ENCODE results near the gene CT45A7.
"Not testable (repeated sequence)": the region's sequence is repeated elsewhere in the genome, so short reads cannot be mapped to it uniquely, and the experiment has no call there.

Gene CT45A7

GRCh38 chrX:135837180-135837579 is at the start of gene CT45A7:
Gene CT45A7 (minus strand): TSS chrX:135837280. CDS start chrX:135833533, 3,747 bp downstream.
- DNase-seq (ENCODE audit: low read depth, low spot score) = not testable (repeated sequence)

- not testable (repeated sequence) for DNase-seq (ENCODE audit: low read depth, low spot score)
Observed at GRCh38 chrX:135882741-135883140, 45.7 kb upstream of the CT45A7 start.

GRCh38 chrX:135871712-135872111 is 34.6 kb upstream of the CT45A7 start, which contains the start of gene CT45A9:
Gene CT45A9 (minus strand): TSS chrX:135871812. CDS start chrX:135868061, 3,751 bp downstream.
- not testable (repeated sequence) for DNase-seq (ENCODE audit: low read depth, low spot score)

- not testable (repeated sequence) for DNase-seq (ENCODE audit: low read depth, low spot score)
Observed at GRCh38 chrX:135854438-135854837, 17.4 kb upstream of the CT45A7 start, which contains the start of gene CT45A8. Gene CT45A8 (minus strand): TSS chrX:135854538. CDS start chrX:135850783, 3,755 bp downstream.

- not testable (repeated sequence) for DNase-seq (ENCODE audit: low read depth, low spot score)
Observed at GRCh38 chrX:135819912-135820311, 17.2 kb downstream of the CT45A7 start, which contains the start of gene CT45A2. Gene CT45A2 (minus strand): TSS chrX:135820012. CDS start chrX:135816265, 3,747 bp downstream.

- DNase-seq (ENCODE audit: low read depth, low spot score) = not testable (repeated sequence)
Observed at GRCh38 chrX:135802687-135803086, 34.4 kb downstream of the CT45A7 start, which contains the start of gene CT45A6. Gene CT45A6 (minus strand): TSS chrX:135802787. CDS start chrX:135798993, 3,794 bp downstream.

GRCh38 chrX:135785403-135785802 is 51.7 kb downstream of the CT45A7 start, which contains the start of gene CT45A5:
Gene CT45A5 (minus strand): TSS chrX:135785503. CDS start chrX:135781729, 3,774 bp downstream.
- not testable (repeated sequence) for DNase-seq (ENCODE audit: low read depth, low spot score)
